Measurements from ENCODE around the gene KRT28.

DNA sequence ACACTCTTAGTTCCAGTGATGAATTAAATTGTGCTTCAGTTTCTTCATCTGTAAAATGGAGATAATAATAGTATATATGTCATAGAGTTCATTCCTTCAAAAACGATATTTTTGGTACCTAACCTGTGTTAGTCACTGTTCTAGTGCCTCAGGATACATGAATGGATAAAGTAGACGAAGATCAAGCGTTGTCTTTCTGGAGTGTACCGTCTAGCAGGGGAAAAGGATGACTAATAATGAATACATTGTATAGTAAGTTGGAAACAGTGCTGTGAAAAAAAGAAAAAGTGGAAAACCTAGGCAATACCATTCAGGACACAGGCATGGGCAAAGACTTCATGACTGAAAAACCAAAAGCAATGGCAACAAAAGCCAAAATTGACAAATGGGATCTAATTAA, 14.0 kb upstream of the KRT28 start:
- TF ChIP-seq POLR2A (IDR thresholded peaks at IDR 0.05; ENCODE audit: low read length) (no peak), GATA1 (IDR thresholded peaks at IDR 0.05; ENCODE audit: low read depth, low read length) (no peak)

Measured in erythroblast (primary cell).